Activated CD8-positive, alpha-beta memory T cell treated with anti-CD3 and anti-CD28 coated beads for 1 hour (primary cell): ENCODE measurements around the gene PRRC2A.

Experiments used
- DNase-seq, 2 donors: peaks; one replicate each; pipeline ENCODE4 v3.0.0-alpha.2; 2020; ENCODE audit warnings: low read depth in 1 of 2; ENCODE audit errors: extremely low read depth in 1 of 2

PRRC2A gene

GRCh38 chr6:31620586-31621319, at the start of gene PRRC2A:
Gene PRRC2A, plus strand, starts transcription at chr6:31620715. Its CDS starts 2,075 bp downstream, at chr6:31622790.
- DNase-seq: peak in 1 of 2 donors; percentile 84

- DNase-seq: no peak
These were observed 48.2 kb upstream of the PRRC2A start, which contains the start of gene LTA for GRCh38 chr6:31572041-31572911. Gene LTA, plus strand, starts transcription at chr6:31572289. Its CDS starts 454 bp downstream, at chr6:31572743.

GRCh38 chr6:31573239-31574105, 47.0 kb upstream of the PRRC2A start:
- DNase-seq: no peak

GRCh38 chr6:31574106-31575061, 46.1 kb upstream of the PRRC2A start:
- no peak for DNase-seq

GRCh38 chr6:31575335-31575901, 45.1 kb upstream of the PRRC2A start, which contains the start of gene TNF:
Gene TNF, plus strand, starts transcription at chr6:31575565. Its CDS starts 177 bp downstream, at chr6:31575742.
- peak; percentile 49 to 59 for DNase-seq

- no peak for DNase-seq
These were observed 44.4 kb upstream of the PRRC2A start for GRCh38 chr6:31575952-31576685.

GRCh38 chr6:31576897-31577578, 43.5 kb upstream of the PRRC2A start:
- DNase-seq: no peak

- no peak for DNase-seq
These were observed 42.9 kb upstream of the PRRC2A start for GRCh38 chr6:31577579-31577966.

- no peak for DNase-seq
These were observed 42.1 kb upstream of the PRRC2A start for GRCh38 chr6:31578184-31579118.

- DNase-seq: no peak
These were observed 41.4 kb upstream of the PRRC2A start for GRCh38 chr6:31579119-31579505.

- DNase-seq: no peak
These were observed 40.7 kb upstream of the PRRC2A start for GRCh38 chr6:31579546-31580437.

- no peak for DNase-seq
These were observed 40.1 kb upstream of the PRRC2A start for GRCh38 chr6:31580438-31580740.

- peak; percentile 62 to 89 for DNase-seq
These were observed 39.6 kb upstream of the PRRC2A start for GRCh38 chr6:31580807-31581433.

GRCh38 chr6:31581434-31582229, 38.9 kb upstream of the PRRC2A start:
- DNase-seq: no peak

- DNase-seq: no peak
These were observed 38.3 kb upstream of the PRRC2A start, which contains the start of gene LTB for GRCh38 chr6:31582230-31582643. Gene LTB, minus strand, starts transcription at chr6:31582424. Its CDS starts 7 bp downstream, at chr6:31582417.
